HEK293 (cell line): ENCODE results near the gene WNT11.

ENCODE experiments used
- PRDM10 ChIP-seq: fragments of 450-650 bp; formaldehyde crosslinking; IDR thresholded peaks from 2 replicates; pipeline ENCODE4 v1.5.1; 2016; ENCODE audit warnings: missing biosample characterization, missing genetic modification characterization
- TF ChIP-seq, protein P1 (sequence below): fragments of 450-650 bp; formaldehyde crosslinking; IDR thresholded peaks from 2 replicates; pipeline ENCODE4 v1.5.1; 2016; ENCODE audit warnings: missing biosample characterization, missing genetic modification characterization

- TF ChIP-seq, protein P1, sequence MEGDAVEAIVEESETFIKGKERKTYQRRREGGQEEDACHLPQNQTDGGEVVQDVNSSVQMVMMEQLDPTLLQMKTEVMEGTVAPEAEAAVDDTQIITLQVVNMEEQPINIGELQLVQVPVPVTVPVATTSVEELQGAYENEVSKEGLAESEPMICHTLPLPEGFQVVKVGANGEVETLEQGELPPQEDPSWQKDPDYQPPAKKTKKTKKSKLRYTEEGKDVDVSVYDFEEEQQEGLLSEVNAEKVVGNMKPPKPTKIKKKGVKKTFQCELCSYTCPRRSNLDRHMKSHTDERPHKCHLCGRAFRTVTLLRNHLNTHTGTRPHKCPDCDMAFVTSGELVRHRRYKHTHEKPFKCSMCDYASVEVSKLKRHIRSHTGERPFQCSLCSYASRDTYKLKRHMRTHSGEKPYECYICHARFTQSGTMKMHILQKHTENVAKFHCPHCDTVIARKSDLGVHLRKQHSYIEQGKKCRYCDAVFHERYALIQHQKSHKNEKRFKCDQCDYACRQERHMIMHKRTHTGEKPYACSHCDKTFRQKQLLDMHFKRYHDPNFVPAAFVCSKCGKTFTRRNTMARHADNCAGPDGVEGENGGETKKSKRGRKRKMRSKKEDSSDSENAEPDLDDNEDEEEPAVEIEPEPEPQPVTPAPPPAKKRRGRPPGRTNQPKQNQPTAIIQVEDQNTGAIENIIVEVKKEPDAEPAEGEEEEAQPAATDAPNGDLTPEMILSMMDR (tag by site-specific recombination) = no peak
- TF ChIP-seq PRDM10 = no peak
These were observed 9.0 kb downstream of the WNT11 start for GRCh38 chr11:76197332-76197731.
